ENCODE data around the gene PARD3.

Gene PARD3

GRCh38 chr10:34150103-34150502, 665.0 kb downstream of the PARD3 start:
- Mint-ChIP-seq H3K27ac (no peak overlapping the region), H3K4me1 (no peaks in the 10 kb centered on the region), H3K4me3 (no peak overlapping the region), H3K9me3 (peaks cover 4% of the 10 kb centered on the region), H3K36me3 (ENCODE audit: low read depth) (no peaks in the 10 kb centered on the region), H3K27me3 (peaks cover 3% of the 10 kb centered on the region)
- no peak for ATAC-seq
- no peak for DNase-seq

- peaks cover 4% of the 10 kb centered on the region for H3K9me3 Mint-ChIP-seq
- no peak for ATAC-seq
- H3K36me3 Mint-ChIP-seq (ENCODE audit: low read depth) = no peaks in the 10 kb centered on the region
Observed at GRCh38 chr10:34148305-34148657, 666.8 kb downstream of the PARD3 start.

GRCh38 chr10:34147641-34148304, 667.3 kb downstream of the PARD3 start:
- H3K27ac Mint-ChIP-seq = no peak overlapping the region
- no peaks in the 10 kb centered on the region for H3K4me1 Mint-ChIP-seq
- peaks cover 4% of the 10 kb centered on the region for H3K9me3 Mint-ChIP-seq
- peaks cover 2% of the 10 kb centered on the region for H3K27me3 Mint-ChIP-seq
- ATAC-seq = no peak
- H3K4me3 Mint-ChIP-seq = no peak overlapping the region
- no peak for DNase-seq
- no peaks in the 10 kb centered on the region for H3K36me3 Mint-ChIP-seq (ENCODE audit: low read depth)

More at GRCh38 chr10:34148305-34148657, 666.8 kb downstream of the PARD3 start:
- no peak for DNase-seq
- Mint-ChIP-seq H3K27me3 (peaks cover 2% of the 10 kb centered on the region), H3K27ac (no peak overlapping the region), H3K4me3 (no peak overlapping the region), H3K4me1 (no peaks in the 10 kb centered on the region)

- Mint-ChIP-seq H3K4me3 (no peak overlapping the region), H3K36me3 (ENCODE audit: low read depth) (no peaks in the 10 kb centered on the region), H3K9me3 (peaks cover 4% of the 10 kb centered on the region), H3K27me3 (peaks cover under 1% of the 10 kb centered on the region), H3K27ac (no peak overlapping the region), H3K4me1 (no peaks in the 10 kb centered on the region)
- DNase-seq (no peak), ATAC-seq (no peak)
Observed at GRCh38 chr10:34145715-34146114, 669.4 kb downstream of the PARD3 start.

GRCh38 chr10:34143466-34143865, 671.6 kb downstream of the PARD3 start:
- Mint-ChIP-seq H3K9me3 (peaks cover 4% of the 10 kb centered on the region), H3K4me1 (no peaks in the 10 kb centered on the region), H3K27ac (no peak overlapping the region), H3K36me3 (ENCODE audit: low read depth) (no peaks in the 10 kb centered on the region), H3K4me3 (no peak overlapping the region), H3K27me3 (peaks cover 7% of the 10 kb centered on the region)
- DNase-seq (no peak), ATAC-seq (no peak)

- Mint-ChIP-seq H3K9me3 (peaks cover 4% of the 10 kb centered on the region), H3K27me3 (peaks cover 12% of the 10 kb centered on the region)
- ATAC-seq = no peak
Observed at GRCh38 chr10:34141032-34141680, 673.9 kb downstream of the PARD3 start.

GRCh38 chr10:34139559-34139958, 675.5 kb downstream of the PARD3 start:
- Mint-ChIP-seq H3K9me3 (no peaks in the 10 kb centered on the region), H3K36me3 (ENCODE audit: low read depth) (no peaks in the 10 kb centered on the region), H3K27ac (no peak overlapping the region), H3K27me3 (peaks cover 12% of the 10 kb centered on the region), H3K4me1 (no peaks in the 10 kb centered on the region), H3K4me3 (no peak overlapping the region)
- DNase-seq (no peak), ATAC-seq (no peak)

More at GRCh38 chr10:34141032-34141680, 673.9 kb downstream of the PARD3 start:
- H3K27ac Mint-ChIP-seq = no peak overlapping the region
- H3K36me3 Mint-ChIP-seq (ENCODE audit: low read depth) = no peaks in the 10 kb centered on the region
- no peak overlapping the region for H3K4me3 Mint-ChIP-seq
- H3K4me1 Mint-ChIP-seq = no peaks in the 10 kb centered on the region
- no peak for DNase-seq

GRCh38 chr10:34137955-34138354, 677.1 kb downstream of the PARD3 start:
- Mint-ChIP-seq H3K27me3 (peaks cover 12% of the 10 kb centered on the region), H3K9me3 (no peaks in the 10 kb centered on the region), H3K4me3 (no peak overlapping the region), H3K4me1 (no peaks in the 10 kb centered on the region), H3K36me3 (ENCODE audit: low read depth) (no peaks in the 10 kb centered on the region), H3K27ac (no peak overlapping the region)
- no peak for DNase-seq
- ATAC-seq = no peak

GRCh38 chr10:34137201-34137600, 677.9 kb downstream of the PARD3 start:
- Mint-ChIP-seq H3K4me1 (no peaks in the 10 kb centered on the region), H3K36me3 (ENCODE audit: low read depth) (no peaks in the 10 kb centered on the region)

GRCh38 chr10:34135515-34135914, 679.6 kb downstream of the PARD3 start:
- Mint-ChIP-seq H3K27ac (no peak overlapping the region), H3K36me3 (ENCODE audit: low read depth) (no peaks in the 10 kb centered on the region), H3K4me1 (no peaks in the 10 kb centered on the region), H3K9me3 (no peaks in the 10 kb centered on the region), H3K4me3 (no peak overlapping the region), H3K27me3 (peaks cover 12% of the 10 kb centered on the region)
- ATAC-seq (no peak), DNase-seq (no peak)

More at GRCh38 chr10:34137201-34137600, 677.9 kb downstream of the PARD3 start:
- Mint-ChIP-seq H3K4me3 (no peak overlapping the region), H3K27me3 (peaks cover 12% of the 10 kb centered on the region), H3K9me3 (no peaks in the 10 kb centered on the region), H3K27ac (no peak overlapping the region)
- ATAC-seq (no peak), DNase-seq (no peak)

GRCh38 chr10:34134602-34135001, 680.5 kb downstream of the PARD3 start:
- Mint-ChIP-seq H3K27me3 (peaks cover 8% of the 10 kb centered on the region), H3K36me3 (ENCODE audit: low read depth) (no peaks in the 10 kb centered on the region), H3K4me3 (no peak overlapping the region), H3K27ac (no peak overlapping the region), H3K4me1 (no peaks in the 10 kb centered on the region), H3K9me3 (peaks cover 5% of the 10 kb centered on the region)
- DNase-seq (no peak), ATAC-seq (no peak)

GRCh38 chr10:34133406-34133805, 681.7 kb downstream of the PARD3 start:
- ATAC-seq (no peak), DNase-seq (no peak)
- no peak overlapping the region for H3K4me3 Mint-ChIP-seq
- peaks cover 5% of the 10 kb centered on the region for H3K27me3 Mint-ChIP-seq
- no peaks in the 10 kb centered on the region for H3K4me1 Mint-ChIP-seq
- no peaks in the 10 kb centered on the region for H3K36me3 Mint-ChIP-seq (ENCODE audit: low read depth)
- peaks cover 5% of the 10 kb centered on the region for H3K9me3 Mint-ChIP-seq
- no peak overlapping the region for H3K27ac Mint-ChIP-seq

- H3K36me3 Mint-ChIP-seq (ENCODE audit: low read depth) = no peaks in the 10 kb centered on the region
- H3K4me1 Mint-ChIP-seq = no peaks in the 10 kb centered on the region
- DNase-seq (no peak), ATAC-seq (no peak)
- H3K9me3 Mint-ChIP-seq = peaks cover 5% of the 10 kb centered on the region
- H3K27me3 Mint-ChIP-seq = no peaks in the 10 kb centered on the region
- H3K4me3 Mint-ChIP-seq = no peak overlapping the region
- no peak overlapping the region for H3K27ac Mint-ChIP-seq
Observed at GRCh38 chr10:34131152-34131551, 683.9 kb downstream of the PARD3 start.

- DNase-seq = no peak
- peaks cover 5% of the 10 kb centered on the region for H3K9me3 Mint-ChIP-seq
- H3K4me3 Mint-ChIP-seq = no peak overlapping the region
- peaks cover 9% of the 10 kb centered on the region for H3K4me1 Mint-ChIP-seq
- H3K27me3 Mint-ChIP-seq = no peaks in the 10 kb centered on the region
- H3K36me3 Mint-ChIP-seq (ENCODE audit: low read depth) = no peaks in the 10 kb centered on the region
- H3K27ac Mint-ChIP-seq = no peak overlapping the region
- no peak for ATAC-seq
Observed at GRCh38 chr10:34127676-34128075, 687.4 kb downstream of the PARD3 start.

GRCh38 chr10:34126371-34127151, 688.5 kb downstream of the PARD3 start:
- ATAC-seq (no peak), DNase-seq (no peak)
- Mint-ChIP-seq H3K27ac (no peak overlapping the region), H3K4me3 (no peak overlapping the region), H3K9me3 (peaks cover 5% of the 10 kb centered on the region), H3K27me3 (no peaks in the 10 kb centered on the region), H3K36me3 (ENCODE audit: low read depth) (no peaks in the 10 kb centered on the region), H3K4me1 (peaks cover 20% of the 10 kb centered on the region)
